Panc1 (cell line): Measurements from ENCODE around the gene RETNLB.

Experiments used
- CTCF ChIP-seq: fragments of 450-650 bp; IDR thresholded peaks from 2 replicates; pipeline ENCODE4 v1.5.1; 2017; ENCODE audit warnings: mild to moderate bottlenecking
- POLR2AphosphoS5 ChIP-seq: IDR thresholded peaks from 2 replicates; pipeline ENCODE4 v1.6.1; 2012; ENCODE audit warnings: mild to moderate bottlenecking, low read depth, low read length, moderate library complexity
- REST ChIP-seq, 2 experiments: IDR thresholded peaks; 2 replicates each; pipeline ENCODE4 v1.6.1; 2011 to 2012; ENCODE audit warnings: low read depth in 2 of 2, control low read depth in 1 of 2, low read length in 1 of 2, mild to moderate bottlenecking in 1 of 2, moderate library complexity in 1 of 2; ENCODE audit not compliant: insufficient read depth in 1 of 2
- TCF7L2 ChIP-seq: IDR thresholded peaks from 2 replicates; pipeline ENCODE4 v1.6.1; 2011; ENCODE audit warnings: mild to moderate bottlenecking, low read depth, low read length, inconsistent platforms

- TF ChIP-seq TCF7L2 (no peak), POLR2AphosphoS5 (no peak), CTCF (no peak), REST (IDR thresholded peaks at IDR 0.05; ENCODE audit: insufficient read depth in 1 of 2, low read depth in 2 of 2, low read length in 1 of 2) (no peak)
These were observed at the start of gene RETNLB for GRCh38 chr3:108757404-108757982.
